HepG2 (cell line): ENCODE measurements around the gene FGF1. TPM values are rescaled to one million over a fixed set of nuclear protein-coding genes. Genes with fewer than 3 reads are reported as not detected.

Experiments used
- ATAC-seq: fragments of 200-7000 bp; cut with Tn5 transposase; 3 replicates; pipeline ENCODE4 v1.9.1; 2020; ENCODE audit warnings: mild to moderate bottlenecking, moderate library complexity
- BruUV-seq: library from RNA; stranded (reverse); fragments of 400-500 nt; replicated peaks from 2 replicates; lab custom pipeline; 2021; lab: Mats Ljungman, UMichigan
- CTCF ChIA-PET: fragments of 300-600 bp; formaldehyde crosslinking; extraction: SDS; loops from one replicate; lab custom pipeline; 2021; ENCODE audit warnings: low total read pairs, inconsistent platforms, low intra/inter-chr PET ratio; lab: Yijun Ruan, JAX
- POLR2A ChIA-PET: fragments of 350-600 bp; sonication (Branson Sonifier 250); formaldehyde crosslinking; loops from one replicate; lab custom pipeline; 2020; ENCODE audit warnings: antibody characterized with exemption, inconsistent platforms; lab: Yijun Ruan, JAX
- DNase-seq: peaks from one replicate; pipeline ENCODE4 v3.0.0-alpha.2; 2015; ENCODE audit warnings: low spot score
- FAIRE-seq: peaks from 3 replicates; lab custom pipeline; 2011; peaks lifted over from hg19 to GRCh38; lab: Jason Lieb, UNC
- H2AFZ ChIP-seq: one replicate; pipeline ENCODE4 v1.6.1; 2011; ENCODE audit warnings: low read length, inconsistent platforms
- H3K27ac ChIP-seq: fragments of 300-600 bp; 3 replicates; pipeline ENCODE4 v1.8.0; 2011; ENCODE audit warnings: mixed run types, mild to moderate bottlenecking, mixed read lengths, low read length, inconsistent platforms; ENCODE audit not compliant: insufficient read depth; ENCODE audit errors: extremely low read length
- H3K27me3 ChIP-seq, 2 experiments: fragments of 200-600 bp in 1 of 2; 2 replicates in 1 of 2; 3 replicates in 1 of 2; pipeline versions ENCODE4 v1.6.0 to v1.8.0; 2011; ENCODE audit warnings: low read length in 2 of 2, mild to moderate bottlenecking in 2 of 2, moderate library complexity in 2 of 2, inconsistent platforms in 1 of 2; ENCODE audit not compliant: insufficient read depth in 2 of 2, control insufficient read depth in 1 of 2
- H3K36me3 ChIP-seq, 2 experiments: fragments of 200-600 bp in 1 of 2; replicated peaks in 1 of 2; 2 replicates in 1 of 2; 3 replicates in 1 of 2; pipeline versions ENCODE4 v1.5.1 to v1.8.0; 2011; ENCODE audit warnings: low read length in 2 of 2, inconsistent platforms in 1 of 2; ENCODE audit not compliant: insufficient read depth in 2 of 2, control insufficient read depth in 1 of 2
- H3K4me1 ChIP-seq: 2 replicates; pipeline ENCODE4 v1.5.1; 2012; ENCODE audit warnings: low read length, inconsistent platforms; ENCODE audit not compliant: insufficient read depth
- H3K4me2 ChIP-seq: 2 replicates; pipeline ENCODE4 v1.6.0; 2011; ENCODE audit warnings: low read depth, low read length, inconsistent platforms
- H3K4me3 ChIP-seq, 3 experiments: fragments of 200-600 bp in 1 of 3; sonication (generic), shearing (Covaris generic) in 1 of 3; replicated peaks in 1 of 3; 2 replicates each; pipeline ENCODE4 v1.5.1; 2011 to 2016; ENCODE audit warnings: low read length in 3 of 3, inconsistent platforms in 2 of 3, low read depth in 2 of 3, mild to moderate bottlenecking in 2 of 3, control low read depth in 1 of 3, mixed read lengths in 1 of 3; ENCODE audit not compliant: insufficient read depth in 1 of 3
- H3K79me2 ChIP-seq: one replicate; pipeline ENCODE4 v1.6.1; 2011; ENCODE audit warnings: low read length, inconsistent platforms; ENCODE audit not compliant: insufficient read depth
- H3K9ac ChIP-seq: 2 replicates; pipeline ENCODE4 v1.6.0; 2011; ENCODE audit warnings: mild to moderate bottlenecking, low read depth, low read length, inconsistent platforms; ENCODE audit not compliant: insufficient read depth
- H3K9me3 ChIP-seq: 2 replicates; pipeline ENCODE4 v1.5.1; 2012; ENCODE audit warnings: mild to moderate bottlenecking, low read length
- H4K20me1 ChIP-seq: 2 replicates; pipeline ENCODE4 v1.6.0; 2011; ENCODE audit warnings: inconsistent platforms, mild to moderate bottlenecking, low read length, moderate library complexity; ENCODE audit not compliant: insufficient read depth
- BRD4 ChIP-seq: sonication (generic); formaldehyde crosslinking; IDR thresholded peaks from 2 replicates; pipeline ENCODE4 v1.4.0; 2020; ENCODE audit warnings: missing genetic modification reagents
- CREM ChIP-seq, 2 experiments: sonication (generic) in 1 of 2; formaldehyde crosslinking in 1 of 2; IDR thresholded peaks; 2 replicates each; pipeline versions ENCODE4 v1.4.0 to v1.6.1; 2016 to 2020; ENCODE audit warnings: antibody characterized with exemption in 1 of 2, mild to moderate bottlenecking in 1 of 2, missing genetic modification reagents in 1 of 2
- ZMYM3 ChIP-seq: sonication (generic); formaldehyde crosslinking; IDR thresholded peaks from 2 replicates; pipeline ENCODE4 v1.5.1; 2020; ENCODE audit warnings: mild to moderate bottlenecking, missing genetic modification reagents
- ZNF121 ChIP-seq: sonication (generic); formaldehyde crosslinking; IDR thresholded peaks from 2 replicates; pipeline ENCODE4 v1.5.0; 2020; ENCODE audit warnings: mild to moderate bottlenecking, missing genetic modification reagents
- ZNF142 ChIP-seq: sonication (generic); formaldehyde crosslinking; IDR thresholded peaks from 2 replicates; pipeline ENCODE4 v1.4.0; 2020; ENCODE audit warnings: missing genetic modification reagents
- ZNF17 ChIP-seq: sonication (generic); formaldehyde crosslinking; IDR thresholded peaks from 2 replicates; pipeline ENCODE4 v1.5.0; 2020; ENCODE audit warnings: mild to moderate bottlenecking, missing genetic modification reagents
- ZNF512B ChIP-seq: sonication (generic); formaldehyde crosslinking; IDR thresholded peaks from 2 replicates; pipeline ENCODE4 v1.5.1; 2020; ENCODE audit warnings: missing genetic modification reagents, mild to moderate bottlenecking, borderline replicate concordance
- ZNF878 ChIP-seq: sonication (generic); formaldehyde crosslinking; IDR thresholded peaks from 2 replicates; pipeline ENCODE4 v1.8.1; 2023; ENCODE audit warnings: mild to moderate bottlenecking, missing genetic modification reagents, moderate library complexity
- WGBS: methylation state at CpG from one replicate; pipeline ENCODE4 v1.1.6; 2017; ENCODE audit warnings: low lambda C conversion rate; 5-methylcytosine and 5-hydroxymethylcytosine counted together
- in situ Hi-C: cut with HindIII; loops from 2 replicates; pipeline ENCODE4 v1.10.0; 2017; ENCODE audit warnings: low pct_unique_long_range_greater_than_20kb; ENCODE audit not compliant: extremely low pct_ligation_motif_present
- intact Hi-C: fragments of 100-400 bp; cut with micrococcal nuclease; formaldehyde crosslinking; loops from one replicate; pipeline ENCODE4 v1.10.0; 2022; ENCODE audit not compliant: unreplicated experiment
- polyA plus RNA-seq, 8 experiments: library from polyadenylated mRNA; depleted of rRNA in 3 of 8; stranded (reverse) in 7 of 8; unstranded in 1 of 8; fragments of >200 nt; fragmentation: Illumina TruSeq in 4 of 8; extraction: Trizol in 4 of 8; gene quantifications; 2 replicates each; pipeline versions ENCODE4 v1.2.1 to v1.2.3, GENCODE V29; 2011 to 2016; ENCODE audit warnings: low read depth in 4 of 8, missing spikeins in 1 of 8, mixed read lengths in 1 of 8; ENCODE audit not compliant: insufficient read depth in 1 of 8
- total RNA-seq, 5 experiments: library from RNA; depleted of rRNA; stranded (reverse); fragments of >200 nt; fragmentation: Illumina TruSeq; extraction: Trizol; gene quantifications; 2 replicates each; pipeline ENCODE4 v1.2.3, GENCODE V29; 2016; ENCODE audit warnings: low read depth in 1 of 5

FGF1 gene
- total and polyA plus RNA-seq, 2 of the 13 experiments (the other 11 are each of a cell fraction or from before 2014, with no cell fraction given) = not detected

- Histone ChIP-seq H2AFZ (no peak overlapping the region), H3K4me3 (no peak overlapping the region), H3K36me3 (no peaks in the 10 kb centered on the region), H3K27ac (no peak overlapping the region), H3K79me2 (no peaks in the 10 kb centered on the region), H3K27me3 (no peaks in the 10 kb centered on the region), H3K9ac (no peak overlapping the region), H3K9me3 (no peaks in the 10 kb centered on the region), H4K20me1 (no peaks in the 10 kb centered on the region), H3K4me1 (peaks cover 42% of the 10 kb centered on the region), H3K4me2 (peak overlapping the region; percentile 62; the same call in 1 of the 2 replicates)
- in situ Hi-C loops = loop anchor here (25.0 kb wide), 1 partner anchor 565 kb away; no protein-coding TSS in a partner anchor
- intact Hi-C loops = no loop called here
- 70% methylated on average over 6 of the region's 6 CpGs for WGBS
- TF ChIP-seq CREM (IDR thresholded peaks at IDR 0.05) = no peak
- TF ChIP-seq CREM (CRISPR knock-in tag; IDR thresholded peaks at IDR 0.05) = no peak
- no peak for TF ChIP-seq ZMYM3 (CRISPR knock-in tag)
- no peak for TF ChIP-seq ZNF17
- TF ChIP-seq ZNF142 (CRISPR knock-in tag) = no peak
- TF ChIP-seq ZNF878 = no peak
- TF ChIP-seq ZNF512B (CRISPR knock-in tag) = no peak
- no peak for TF ChIP-seq BRD4 (CRISPR knock-in tag)
- TF ChIP-seq ZNF121 (CRISPR knock-in tag) = no peak
- no peak for DNase-seq
- no peak for FAIRE-seq
- CTCF ChIA-PET = no interaction called here
- ATAC-seq = no peak
- POLR2A ChIA-PET = no interaction called here
- BruUV-seq = no TSS peak
These were observed 133.8 kb downstream of the FGF1 start for GRCh38 chr5:142552107-142552506.
